Measurements from ENCODE around the gene KCNN3. TPM values are rescaled to one million over a fixed set of nuclear protein-coding genes. Genes with fewer than 3 reads are reported as not detected.

Gene KCNN3
- total RNA-seq, 4 donors from 2014 or later: 3.6 to 17.0 (median 12.4) TPM

DNA sequence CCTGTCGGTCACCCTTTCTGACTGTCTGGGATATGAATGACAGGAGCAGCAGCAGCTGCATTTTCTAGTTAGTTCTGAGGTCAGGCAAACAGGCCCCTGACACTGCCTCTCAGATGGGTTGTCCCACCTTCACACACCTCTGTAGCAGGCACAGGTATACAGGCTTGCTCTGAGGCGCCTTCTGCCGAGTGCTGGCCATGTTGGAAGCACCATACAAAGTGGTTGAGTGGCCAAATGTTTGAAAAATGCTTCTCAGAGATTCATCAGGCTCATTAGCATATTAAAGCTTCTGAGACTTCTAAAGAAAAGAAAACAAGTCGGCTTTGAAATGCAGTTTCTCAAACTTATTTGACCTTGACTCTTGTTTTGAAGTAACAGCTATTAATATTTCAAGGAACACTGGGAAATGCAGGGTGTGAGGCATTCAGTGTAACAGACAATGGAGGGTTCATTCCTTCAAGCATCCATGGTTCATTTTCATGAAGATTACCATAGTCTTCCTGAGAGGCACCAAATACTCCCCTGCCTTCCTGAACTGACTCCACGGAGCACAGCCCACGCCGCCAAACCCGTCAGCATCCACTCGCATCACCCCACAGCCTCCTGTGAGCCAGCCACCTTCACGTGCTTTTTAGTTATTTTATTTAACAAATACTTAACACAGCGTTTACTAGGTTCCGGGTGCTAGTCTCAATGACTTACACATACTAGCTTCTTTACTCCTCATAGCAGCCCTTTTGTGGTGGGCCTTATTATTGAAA lies 81.8 kb downstream of the KCNN3 start:
- Histone ChIP-seq H3K36me3 (no peaks in the 10 kb centered on the region), H3K27ac (replicated peaks in 1 of 4) (no peak overlapping the region), H3K4me3 (no peak overlapping the region), H3K27me3 (no peaks in the 10 kb centered on the region), H3K9me3 (no peaks in the 10 kb centered on the region), H3K4me1 (peaks cover 6 to 32% (median 26%) of the 10 kb centered on the region in 4 donors)
- intact Hi-C loops (cut with DNase I): no loop called here
- WGBS: 88% methylated on average over 11 of the region's 12 CpGs
- no peak for DNase-seq (ENCODE audit: extremely low spot score)
- TF ChIP-seq POLR2AphosphoS5 (IDR thresholded peaks at IDR 0.05) (no peak), EP300 (IDR thresholded peaks at IDR 0.05) (no peak), POLR2A (IDR thresholded peaks at IDR 0.05; ENCODE audit: low read depth) (no peak)
- TF ChIP-seq, protein P1, sequence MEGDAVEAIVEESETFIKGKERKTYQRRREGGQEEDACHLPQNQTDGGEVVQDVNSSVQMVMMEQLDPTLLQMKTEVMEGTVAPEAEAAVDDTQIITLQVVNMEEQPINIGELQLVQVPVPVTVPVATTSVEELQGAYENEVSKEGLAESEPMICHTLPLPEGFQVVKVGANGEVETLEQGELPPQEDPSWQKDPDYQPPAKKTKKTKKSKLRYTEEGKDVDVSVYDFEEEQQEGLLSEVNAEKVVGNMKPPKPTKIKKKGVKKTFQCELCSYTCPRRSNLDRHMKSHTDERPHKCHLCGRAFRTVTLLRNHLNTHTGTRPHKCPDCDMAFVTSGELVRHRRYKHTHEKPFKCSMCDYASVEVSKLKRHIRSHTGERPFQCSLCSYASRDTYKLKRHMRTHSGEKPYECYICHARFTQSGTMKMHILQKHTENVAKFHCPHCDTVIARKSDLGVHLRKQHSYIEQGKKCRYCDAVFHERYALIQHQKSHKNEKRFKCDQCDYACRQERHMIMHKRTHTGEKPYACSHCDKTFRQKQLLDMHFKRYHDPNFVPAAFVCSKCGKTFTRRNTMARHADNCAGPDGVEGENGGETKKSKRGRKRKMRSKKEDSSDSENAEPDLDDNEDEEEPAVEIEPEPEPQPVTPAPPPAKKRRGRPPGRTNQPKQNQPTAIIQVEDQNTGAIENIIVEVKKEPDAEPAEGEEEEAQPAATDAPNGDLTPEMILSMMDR (IDR thresholded peaks at IDR 0.05): no peak

DNA sequence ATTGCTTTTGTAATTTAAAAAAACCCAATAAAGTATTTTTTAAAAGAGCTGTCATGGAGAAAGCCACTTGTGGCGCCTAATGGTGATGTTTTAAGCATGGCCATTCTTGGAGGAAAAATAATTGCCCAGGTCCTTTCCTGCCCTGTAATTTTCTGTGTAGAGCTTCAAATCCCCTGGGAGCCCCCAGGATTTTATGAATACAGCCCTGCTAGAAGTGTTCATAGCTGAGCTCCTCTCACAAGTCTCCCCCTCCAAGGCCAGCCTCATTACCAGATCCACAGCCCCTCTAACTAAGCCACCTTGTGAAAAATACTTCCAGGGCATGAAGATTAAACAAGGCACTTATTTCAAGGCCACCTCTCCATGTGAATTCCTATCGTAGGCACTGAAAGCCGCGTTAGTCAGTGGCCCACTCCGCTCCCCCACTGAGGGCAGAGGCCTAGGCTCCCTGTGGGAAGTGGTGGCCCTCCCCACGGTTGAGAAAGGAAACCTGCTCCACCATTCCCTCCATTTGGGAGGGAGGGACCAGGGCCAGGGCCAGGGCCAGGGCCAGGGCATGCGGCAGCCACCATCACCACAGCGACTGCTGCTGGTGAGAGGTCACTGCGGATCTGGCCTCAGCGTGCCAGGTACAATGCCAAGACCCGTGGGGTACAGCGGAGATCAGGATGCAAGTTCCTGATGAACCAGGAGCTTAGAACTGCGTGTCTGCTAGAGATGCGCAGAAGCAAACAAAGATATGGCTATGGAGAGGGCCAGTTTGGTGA lies 83.1 kb downstream of the KCNN3 start:
- no peaks in the 10 kb centered on the region for H3K36me3 ChIP-seq
- no peaks in the 10 kb centered on the region for H3K27me3 ChIP-seq
- TF ChIP-seq, protein P1 (IDR thresholded peaks at IDR 0.05): no peak
- TF ChIP-seq POLR2AphosphoS5 (IDR thresholded peaks at IDR 0.05): no peak
- intact Hi-C loops (cut with DNase I): no loop called here
- no peak for DNase-seq (ENCODE audit: extremely low spot score)
- peaks cover 6 to 24% (median 20%) of the 10 kb centered on the region in 4 donors for H3K4me1 ChIP-seq
- H3K9me3 ChIP-seq: no peaks in the 10 kb centered on the region
- H3K4me3 ChIP-seq: no peak overlapping the region
- no peak overlapping the region for H3K27ac ChIP-seq (replicated peaks in 1 of 4)
- 91% methylated on average over 10 of the region's 14 CpGs for WGBS

DNA sequence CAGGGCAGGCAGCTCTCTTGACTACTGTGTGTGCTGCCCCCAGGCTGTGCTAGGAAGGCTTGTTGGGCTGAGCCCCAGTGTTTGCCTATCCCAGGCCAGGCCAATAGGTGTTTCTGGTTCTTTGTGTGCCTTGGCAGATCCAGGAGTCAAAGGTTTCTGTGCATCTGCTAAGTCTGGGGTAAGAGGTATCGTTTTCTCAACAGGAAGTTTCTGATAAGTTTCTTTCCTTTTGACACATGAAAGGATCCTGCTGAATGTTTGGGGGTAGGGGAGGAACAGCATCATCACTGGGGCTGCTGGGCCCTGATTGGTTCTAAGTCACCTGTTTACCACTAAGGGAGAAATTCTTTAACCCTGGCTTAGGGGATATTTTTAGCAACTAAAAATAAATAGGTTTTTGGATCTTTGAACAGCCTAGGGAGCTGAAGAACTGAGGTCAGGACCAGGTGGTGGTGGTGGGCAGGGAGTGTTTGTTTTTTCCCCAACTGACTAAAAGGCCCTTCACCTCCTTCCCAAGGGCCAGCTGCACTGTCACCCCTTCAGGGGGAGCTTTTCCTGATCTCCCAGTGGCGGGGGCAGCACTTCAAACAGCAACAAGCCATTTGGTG lies 85.1 kb downstream of the KCNN3 start:
- no peak for DNase-seq (ENCODE audit: extremely low spot score)

DNA sequence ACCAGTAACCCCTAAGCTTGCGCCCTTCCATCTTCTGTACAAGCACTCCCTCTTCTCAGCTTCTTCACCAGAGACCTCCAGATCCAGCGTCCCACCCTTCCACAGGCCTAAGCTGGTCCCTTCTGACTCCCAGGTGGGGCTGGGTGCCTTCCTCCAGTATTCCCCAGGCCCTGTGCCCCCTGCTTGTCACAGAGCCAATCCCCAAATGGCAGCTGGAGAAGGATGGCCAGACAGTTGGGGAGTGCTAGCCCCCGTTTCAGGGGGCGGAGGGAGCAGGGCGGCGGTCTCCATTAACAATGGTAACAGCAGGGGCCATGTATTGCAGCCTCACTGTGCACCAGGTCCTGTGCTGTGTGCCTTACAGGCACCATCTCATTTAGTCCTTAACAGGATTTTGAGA lies 85.7 kb downstream of the KCNN3 start:
- no peaks in the 10 kb centered on the region for H3K27me3 ChIP-seq
- WGBS: 88% methylated on average over 6 of the region's 6 CpGs
- intact Hi-C loops (cut with DNase I): no loop called here
- H3K36me3 ChIP-seq: no peaks in the 10 kb centered on the region
- DNase-seq (ENCODE audit: extremely low spot score): no peak
- H3K4me3 ChIP-seq: no peak overlapping the region
- peaks cover 0 to 14% (median 10%) of the 10 kb centered on the region in 4 donors for H3K4me1 ChIP-seq
- no peaks in the 10 kb centered on the region for H3K9me3 ChIP-seq
- peak overlapping the region in 2 of 4 donors; percentile 6 to 39 for H3K27ac ChIP-seq (replicated peaks in 1 of 4)
- TF ChIP-seq, protein P1 (IDR thresholded peaks at IDR 0.05): no peak
- TF ChIP-seq EP300 (IDR thresholded peaks at IDR 0.05) (no peak), POLR2A (IDR thresholded peaks at IDR 0.05; ENCODE audit: low read depth) (no peak), POLR2AphosphoS5 (IDR thresholded peaks at IDR 0.05) (no peak)

More for the DNA sequence above, 85.1 kb downstream of the KCNN3 start:
- no peaks in the 10 kb centered on the region for H3K27me3 ChIP-seq
- intact Hi-C loops (cut with DNase I): no loop called here
- TF ChIP-seq POLR2A (IDR thresholded peaks at IDR 0.05; ENCODE audit: low read depth): no peak
- TF ChIP-seq, protein P1 (IDR thresholded peaks at IDR 0.05): no peak
- no peak for TF ChIP-seq EP300 (IDR thresholded peaks at IDR 0.05)
- TF ChIP-seq POLR2AphosphoS5 (IDR thresholded peaks at IDR 0.05): no peak
- H3K9me3 ChIP-seq: no peaks in the 10 kb centered on the region
- peak overlapping the region in 2 of 4 donors; percentile 6 to 40 for H3K27ac ChIP-seq (replicated peaks in 1 of 4)
- 54% methylated on average over 2 of the region's 2 CpGs for WGBS
- H3K4me3 ChIP-seq: no peak overlapping the region
- no peaks in the 10 kb centered on the region for H3K36me3 ChIP-seq
- H3K4me1 ChIP-seq: peaks cover 0 to 14% (median 10%) of the 10 kb centered on the region in 4 donors

Data from esophagus muscularis mucosa (tissue), 4 donors.